HCT116 (cell line): ENCODE data around the gene VPS26A. TPM values are rescaled to one million over a fixed set of nuclear protein-coding genes. Genes with fewer than 3 reads are reported as not detected.

ENCODE experiments used
- ATAC-seq: fragments of 200-7000 bp; cut with Tn5 transposase; 2 replicates; pipeline ENCODE4 v1.9.1; 2020; ENCODE audit warnings: mild to moderate bottlenecking, moderate library complexity
- BruUV-seq: library from RNA; stranded (reverse); fragments of 400-500 nt; replicated peaks from 2 replicates; lab custom pipeline; 2021; lab: Mats Ljungman, UMichigan
- CTCF ChIA-PET: fragments of 300-600 bp; sonication (Branson Sonifier 250); formaldehyde crosslinking; loops from one replicate; lab custom pipeline; 2021; ENCODE audit warnings: antibody characterized with exemption; lab: Charles Lee
- POLR2A ChIA-PET: fragments of 300-600, 350-600 bp; sonication (Branson Sonifier 250); formaldehyde crosslinking; loops from one replicate; lab custom pipeline; 2021; ENCODE audit warnings: antibody characterized with exemption; lab: Charles Lee
- RAD21 ChIA-PET, 2 experiments: fragments of 300-600 bp; sonication (Branson Sonifier 250); formaldehyde crosslinking; loops; one replicate each; lab custom pipeline; 2023; ENCODE audit warnings: low total read pairs in 2 of 2; ENCODE audit not compliant: uncharacterized antibody in 2 of 2, unreplicated experiment in 2 of 2, low non-redundant PET in 1 of 2; lab: Charles Lee
- DNase-seq: peaks from one replicate; pipeline ENCODE4 v3.0.0-alpha.2; 2010; ENCODE audit warnings: low read depth, low spot score
- H2AFZ ChIP-seq: fragments of 200-600 bp; shearing (Covaris generic), sonication (generic); 2 replicates; pipeline ENCODE4 v1.6.1; 2017; ENCODE audit warnings: low read depth, mixed run types, mixed read lengths, antibody characterized with exemption, low read length; ENCODE audit not compliant: poor library complexity, severe bottlenecking
- H3K27ac ChIP-seq: 2 replicates; pipeline ENCODE4 v1.5.1; 2012; ENCODE audit warnings: low read depth, low read length
- H3K27me3 ChIP-seq: fragments of 200-600 bp; sonication (generic); 2 replicates; pipeline ENCODE4 v1.6.1; 2016; ENCODE audit warnings: mixed run types, low read length, mixed read lengths; ENCODE audit not compliant: insufficient read depth
- H3K36me3 ChIP-seq, 2 experiments: fragments of 200-500 bp in 1 of 2; fragments of 200-600 bp in 1 of 2; sonication (Bioruptor generic) in 1 of 2; sonication (generic) in 1 of 2; 2 replicates each; pipeline versions ENCODE4 v1.5.1 to v1.6.1; 2014 to 2016; ENCODE audit warnings: low read length in 2 of 2, inconsistent platforms in 1 of 2, mixed read lengths in 1 of 2, mixed run types in 1 of 2; ENCODE audit not compliant: insufficient read depth in 2 of 2, control insufficient read depth in 1 of 2
- H3K4me1 ChIP-seq, 2 experiments: fragments of 200-600 bp in 1 of 2; sonication (generic) in 1 of 2; 2 replicates each; pipeline versions ENCODE4 v1.5.1 to v1.6.1; 2012 to 2017; ENCODE audit warnings: low read length in 2 of 2, inconsistent platforms in 1 of 2, mild to moderate bottlenecking in 1 of 2, mixed read lengths in 1 of 2, mixed run types in 1 of 2, moderate library complexity in 1 of 2; ENCODE audit not compliant: insufficient read depth in 2 of 2, control insufficient read depth in 1 of 2
- H3K4me2 ChIP-seq: fragments of 200-600 bp; sonication (generic); 2 replicates; pipeline ENCODE4 v1.6.1; 2017; ENCODE audit warnings: mixed run types, low read length, mixed read lengths
- H3K4me3 ChIP-seq, 2 experiments: fragments of 200-600 bp in 1 of 2; sonication (generic) in 1 of 2; replicated peaks in 1 of 2; 2 replicates each; pipeline ENCODE4 v1.5.1; 2011 to 2016; ENCODE audit warnings: low read length in 2 of 2, control low read depth in 1 of 2, low read depth in 1 of 2, mild to moderate bottlenecking in 1 of 2, mixed read lengths in 1 of 2, mixed run types in 1 of 2
- H3K79me2 ChIP-seq: fragments of 200-600 bp; sonication (generic); 2 replicates; pipeline ENCODE4 v1.6.1; 2017; ENCODE audit warnings: mild to moderate bottlenecking, mixed run types, low read length, moderate library complexity, mixed read lengths; ENCODE audit not compliant: insufficient read depth
- H3K9ac ChIP-seq: fragments of 200-600 bp; sonication (generic); 2 replicates; pipeline ENCODE4 v1.6.1; 2016; ENCODE audit warnings: low read length, mixed read lengths
- H3K9me2 ChIP-seq: fragments of 200-600 bp; sonication (generic), shearing (Covaris generic); 2 replicates; pipeline ENCODE4 v1.6.1; 2017; ENCODE audit warnings: mixed run types, mild to moderate bottlenecking, moderate library complexity; ENCODE audit not compliant: insufficient read depth
- H3K9me3 ChIP-seq, 2 experiments: fragments of 200-500 bp in 1 of 2; fragments of 200-600 bp in 1 of 2; sonication (Bioruptor generic) in 1 of 2; sonication (generic) in 1 of 2; 2 replicates each; pipeline ENCODE4 v1.6.1; 2014 to 2017; ENCODE audit warnings: low read length in 2 of 2, mixed read lengths in 2 of 2, inconsistent platforms in 1 of 2, low read depth in 1 of 2, mild to moderate bottlenecking in 1 of 2, mixed run types in 1 of 2, moderate library complexity in 1 of 2; ENCODE audit not compliant: control insufficient read depth in 1 of 2, insufficient read depth in 1 of 2
- H4K20me1 ChIP-seq: fragments of 200-600 bp; sonication (generic), shearing (Covaris generic); 2 replicates; pipeline ENCODE4 v1.6.1; 2017; ENCODE audit warnings: mixed run types, mild to moderate bottlenecking, moderate library complexity; ENCODE audit not compliant: insufficient read depth
- CEBPB ChIP-seq: IDR thresholded peaks from 2 replicates; pipeline ENCODE4 v1.6.1; 2012; ENCODE audit warnings: low read depth
- ELF1 ChIP-seq: IDR thresholded peaks from 2 replicates; pipeline ENCODE4 v1.6.1; 2012; ENCODE audit warnings: low read depth, borderline replicate concordance
- EZH2phosphoT487 ChIP-seq: fragments of 200-600 bp; IDR thresholded peaks from 2 replicates; pipeline ENCODE4 v1.6.1; 2018; ENCODE audit warnings: antibody characterized with exemption, borderline replicate concordance
- FOSL1 ChIP-seq: IDR thresholded peaks from 2 replicates; pipeline ENCODE4 v1.6.1; 2012; ENCODE audit warnings: low read depth
- POLR2AphosphoS5 ChIP-seq: IDR thresholded peaks from 2 replicates; pipeline ENCODE4 v1.6.1; 2011; ENCODE audit warnings: mild to moderate bottlenecking, low read depth, low read length, moderate library complexity
- SIN3A ChIP-seq: IDR thresholded peaks from 2 replicates; pipeline ENCODE4 v1.6.1; 2012; ENCODE audit warnings: low read depth
- SRF ChIP-seq: IDR thresholded peaks from 2 replicates; pipeline ENCODE4 v1.6.1; 2012; ENCODE audit warnings: low read depth
- TCF7L2 ChIP-seq: IDR thresholded peaks from 2 replicates; pipeline ENCODE4 v1.7.0; 2011; ENCODE audit warnings: borderline replicate concordance, inconsistent platforms; ENCODE audit not compliant: insufficient read depth, insufficient read length; ENCODE audit errors: extremely low read depth
- YY1 ChIP-seq: IDR thresholded peaks from 2 replicates; pipeline ENCODE4 v1.6.1; 2011; ENCODE audit warnings: low read length, low read depth, moderate library complexity, mild to moderate bottlenecking; ENCODE audit not compliant: insufficient replicate concordance; ENCODE audit errors: extremely low read depth
- ZFX ChIP-seq: fragments of 450-650 bp; IDR thresholded peaks from 2 replicates; pipeline ENCODE4 v1.6.1; 2017
- ZNF274 ChIP-seq: fragments of 200-500 bp; sonication (Bioruptor generic); IDR thresholded peaks from 2 replicates; pipeline ENCODE4 v1.6.1; 2014; ENCODE audit warnings: mild to moderate bottlenecking, low read depth, low read length, inconsistent platforms
- intact Hi-C: fragments of 100-400 bp; cut with micrococcal nuclease; formaldehyde crosslinking; loops from 2 replicates; pipeline ENCODE4 v1.10.0; 2022
- total RNA-seq: library from RNA; stranded (reverse); gene quantifications from one replicate; pipeline ENCODE4 v1.2.1, GENCODE V29; 2021; ENCODE audit not compliant: unreplicated experiment
- TF ChIP-seq, protein P1 (sequence below): IDR thresholded peaks from 2 replicates; pipeline ENCODE4 v1.6.1; 2012
- TF ChIP-seq, protein P2 (sequence below), 3 experiments: fragments of 200-600 bp in 1 of 3; sonication (generic) in 1 of 3; IDR thresholded peaks in 2 of 3; conservative IDR thresholded peaks in 1 of 3; 2 replicates each; pipeline ENCODE4 v1.5.1; 2012 to 2017; ENCODE audit warnings: low read depth in 2 of 3, low read length in 2 of 3, antibody characterized with exemption in 1 of 3, borderline replicate concordance in 1 of 3, control low read depth in 1 of 3, mild to moderate bottlenecking in 1 of 3, mixed read lengths in 1 of 3, mixed run types in 1 of 3, moderate library complexity in 1 of 3; ENCODE audit not compliant: insufficient read depth in 1 of 3
- TF ChIP-seq, protein P3 (sequence below): IDR thresholded peaks from 2 replicates; pipeline ENCODE4 v1.6.1; 2012; ENCODE audit warnings: low read depth

The VPS26A gene
- total RNA-seq, 1 experiment from 2014 or later: 65.1 TPM

DNA sequence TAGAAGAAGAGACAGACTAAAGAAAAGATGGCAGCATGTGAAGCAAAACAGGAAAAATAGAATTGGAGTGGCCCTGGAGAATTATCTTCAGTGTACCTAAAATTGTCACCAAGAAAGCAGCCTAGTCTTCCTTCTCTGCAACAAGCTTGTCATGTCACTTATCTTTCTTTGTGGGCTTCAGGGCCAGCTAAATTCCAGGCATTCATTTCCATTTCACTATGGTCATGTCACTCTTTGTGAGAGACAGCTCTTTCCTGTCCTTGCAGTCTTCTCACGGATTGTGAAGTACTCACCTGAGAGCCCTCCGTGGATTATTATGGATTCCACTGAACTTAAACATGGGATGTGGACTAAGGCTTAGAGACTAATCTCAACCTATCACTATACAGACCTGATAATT, 87.1 kb downstream of the VPS26A start:
- Histone ChIP-seq H3K27me3 (no peaks in the 10 kb centered on the region), H4K20me1 (no peaks in the 10 kb centered on the region), H3K36me3 (peaks cover 15% of the 10 kb centered on the region in 2 experiments), H3K9ac (no peak overlapping the region), H3K27ac (no peak overlapping the region), H3K4me1 (peaks cover 0 to under 1% of the 10 kb centered on the region in 2 experiments; a peak in 1 of 4 replicates), H3K79me2 (no peaks in the 10 kb centered on the region), H3K9me2 (no peaks in the 10 kb centered on the region), H3K4me3 (no peak overlapping the region), H2AFZ (no peak overlapping the region), H3K9me3 (no peaks in the 10 kb centered on the region), H3K4me2 (no peak overlapping the region)
- DNase-seq (no peak), ATAC-seq (no peak)
- BruUV-seq: no TSS peak
- ChIA-PET CTCF (no interaction called here), RAD21 (no interaction called here), POLR2A (no interaction called here)
- TF ChIP-seq FOSL1: no peak
- TF ChIP-seq TCF7L2: no peak
- TF ChIP-seq EZH2phosphoT487: no peak
- no peak for TF ChIP-seq ELF1
- TF ChIP-seq, protein P1, sequence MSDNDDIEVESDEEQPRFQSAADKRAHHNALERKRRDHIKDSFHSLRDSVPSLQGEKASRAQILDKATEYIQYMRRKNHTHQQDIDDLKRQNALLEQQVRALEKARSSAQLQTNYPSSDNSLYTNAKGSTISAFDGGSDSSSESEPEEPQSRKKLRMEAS: no peak
- TF ChIP-seq, protein P2, sequence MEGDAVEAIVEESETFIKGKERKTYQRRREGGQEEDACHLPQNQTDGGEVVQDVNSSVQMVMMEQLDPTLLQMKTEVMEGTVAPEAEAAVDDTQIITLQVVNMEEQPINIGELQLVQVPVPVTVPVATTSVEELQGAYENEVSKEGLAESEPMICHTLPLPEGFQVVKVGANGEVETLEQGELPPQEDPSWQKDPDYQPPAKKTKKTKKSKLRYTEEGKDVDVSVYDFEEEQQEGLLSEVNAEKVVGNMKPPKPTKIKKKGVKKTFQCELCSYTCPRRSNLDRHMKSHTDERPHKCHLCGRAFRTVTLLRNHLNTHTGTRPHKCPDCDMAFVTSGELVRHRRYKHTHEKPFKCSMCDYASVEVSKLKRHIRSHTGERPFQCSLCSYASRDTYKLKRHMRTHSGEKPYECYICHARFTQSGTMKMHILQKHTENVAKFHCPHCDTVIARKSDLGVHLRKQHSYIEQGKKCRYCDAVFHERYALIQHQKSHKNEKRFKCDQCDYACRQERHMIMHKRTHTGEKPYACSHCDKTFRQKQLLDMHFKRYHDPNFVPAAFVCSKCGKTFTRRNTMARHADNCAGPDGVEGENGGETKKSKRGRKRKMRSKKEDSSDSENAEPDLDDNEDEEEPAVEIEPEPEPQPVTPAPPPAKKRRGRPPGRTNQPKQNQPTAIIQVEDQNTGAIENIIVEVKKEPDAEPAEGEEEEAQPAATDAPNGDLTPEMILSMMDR (IDR thresholded peaks at IDR 0.05 in 2 of 3, conservative IDR thresholded peaks at IDR 0.05 in 1 of 3; ENCODE audit: borderline replicate concordance in 1 of 3, insufficient read depth in 1 of 3, low read depth in 2 of 3, low read length in 2 of 3): no peak
- TF ChIP-seq POLR2AphosphoS5: no peak
- TF ChIP-seq SRF: no peak
- TF ChIP-seq ZNF274: no peak
- no peak for TF ChIP-seq CEBPB
- no peak for TF ChIP-seq ZFX
- no peak for TF ChIP-seq YY1
- TF ChIP-seq SIN3A: no peak
- TF ChIP-seq, protein P3, sequence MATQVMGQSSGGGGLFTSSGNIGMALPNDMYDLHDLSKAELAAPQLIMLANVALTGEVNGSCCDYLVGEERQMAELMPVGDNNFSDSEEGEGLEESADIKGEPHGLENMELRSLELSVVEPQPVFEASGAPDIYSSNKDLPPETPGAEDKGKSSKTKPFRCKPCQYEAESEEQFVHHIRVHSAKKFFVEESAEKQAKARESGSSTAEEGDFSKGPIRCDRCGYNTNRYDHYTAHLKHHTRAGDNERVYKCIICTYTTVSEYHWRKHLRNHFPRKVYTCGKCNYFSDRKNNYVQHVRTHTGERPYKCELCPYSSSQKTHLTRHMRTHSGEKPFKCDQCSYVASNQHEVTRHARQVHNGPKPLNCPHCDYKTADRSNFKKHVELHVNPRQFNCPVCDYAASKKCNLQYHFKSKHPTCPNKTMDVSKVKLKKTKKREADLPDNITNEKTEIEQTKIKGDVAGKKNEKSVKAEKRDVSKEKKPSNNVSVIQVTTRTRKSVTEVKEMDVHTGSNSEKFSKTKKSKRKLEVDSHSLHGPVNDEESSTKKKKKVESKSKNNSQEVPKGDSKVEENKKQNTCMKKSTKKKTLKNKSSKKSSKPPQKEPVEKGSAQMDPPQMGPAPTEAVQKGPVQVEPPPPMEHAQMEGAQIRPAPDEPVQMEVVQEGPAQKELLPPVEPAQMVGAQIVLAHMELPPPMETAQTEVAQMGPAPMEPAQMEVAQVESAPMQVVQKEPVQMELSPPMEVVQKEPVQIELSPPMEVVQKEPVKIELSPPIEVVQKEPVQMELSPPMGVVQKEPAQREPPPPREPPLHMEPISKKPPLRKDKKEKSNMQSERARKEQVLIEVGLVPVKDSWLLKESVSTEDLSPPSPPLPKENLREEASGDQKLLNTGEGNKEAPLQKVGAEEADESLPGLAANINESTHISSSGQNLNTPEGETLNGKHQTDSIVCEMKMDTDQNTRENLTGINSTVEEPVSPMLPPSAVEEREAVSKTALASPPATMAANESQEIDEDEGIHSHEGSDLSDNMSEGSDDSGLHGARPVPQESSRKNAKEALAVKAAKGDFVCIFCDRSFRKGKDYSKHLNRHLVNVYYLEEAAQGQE: no peak
- intact Hi-C loops: loop anchor here (10.0 kb wide), 1 partner anchor 206 kb away; no protein-coding TSS in a partner anchor
